GM21619 (cell line): ENCODE results near the gene CSNK1D.
"Not testable (repeated sequence)": the region's sequence is repeated elsewhere in the genome, so short reads cannot be mapped to it uniquely, and the experiment has no call there.

ENCODE experiments used
- ATAC-seq: cut with Tn5 transposase; IDR thresholded peaks from one replicate; pipeline ENCODE4 v1.9.1; 2021; ENCODE audit not compliant: unreplicated experiment

Gene CSNK1D

GRCh38 chr17:82276938-82277337 is 3.4 kb upstream of the CSNK1D start:
- no peak for ATAC-seq

- ATAC-seq, result no peak
These were observed 1.8 kb upstream of the CSNK1D start for GRCh38 chr17:82275326-82275725.

- no peak for ATAC-seq
These were observed 877 bp upstream of the CSNK1D start for GRCh38 chr17:82274134-82275020.

- no peak for ATAC-seq
These were observed 789 bp downstream of the CSNK1D start for GRCh38 chr17:82272495-82273326.

- ATAC-seq, result no peak
These were observed 2.1 kb downstream of the CSNK1D start for GRCh38 chr17:82271401-82271800.

GRCh38 chr17:82270651-82271050 is 2.8 kb downstream of the CSNK1D start:
- ATAC-seq, result no peak

GRCh38 chr17:82269882-82270500 is 3.5 kb downstream of the CSNK1D start:
- no peak for ATAC-seq

GRCh38 chr17:82269138-82269881 is 4.2 kb downstream of the CSNK1D start:
- no peak for ATAC-seq

- ATAC-seq, result no peak
These were observed 5.7 kb downstream of the CSNK1D start for GRCh38 chr17:82267575-82268379.

- ATAC-seq, result no peak
These were observed 7.4 kb downstream of the CSNK1D start for GRCh38 chr17:82266142-82266541.

- ATAC-seq, result no peak
These were observed 9.9 kb downstream of the CSNK1D start for GRCh38 chr17:82263641-82264040.

- no peak for ATAC-seq
These were observed 11.2 kb downstream of the CSNK1D start for GRCh38 chr17:82262344-82262743.

GRCh38 chr17:82259972-82260961 is 13.2 kb downstream of the CSNK1D start:
- not testable (repeated sequence) for ATAC-seq

- no peak for ATAC-seq
These were observed 14.9 kb downstream of the CSNK1D start for GRCh38 chr17:82258555-82258954.

- no peak for ATAC-seq
These were observed 16.0 kb downstream of the CSNK1D start for GRCh38 chr17:82257473-82257872.

GRCh38 chr17:82256242-82256885 is 17.1 kb downstream of the CSNK1D start:
- ATAC-seq, result no peak

GRCh38 chr17:82255402-82255972 is 18.0 kb downstream of the CSNK1D start:
- no peak for ATAC-seq

- ATAC-seq, result not testable (repeated sequence)
These were observed 18.8 kb downstream of the CSNK1D start for GRCh38 chr17:82254746-82255145.
